Stomach smooth muscle (tissue), 2 donors: ENCODE measurements around the gene FBXW5.

Source experiments
- H3K27ac ChIP-seq: one replicate; pipeline ENCODE4 v1.7.0; 2013; ENCODE audit warnings: mild to moderate bottlenecking, low read length, inconsistent platforms
- H3K27me3 ChIP-seq, 2 donors: one replicate each; pipeline ENCODE4 v1.7.0; 2013; ENCODE audit warnings: low read length in 2 of 2; ENCODE audit not compliant: insufficient read depth in 2 of 2, control insufficient read depth in 1 of 2
- H3K36me3 ChIP-seq, 2 donors: one replicate each; pipeline ENCODE4 v1.7.0; 2013; ENCODE audit warnings: low read length in 2 of 2; ENCODE audit not compliant: control insufficient read depth in 2 of 2, insufficient read depth in 2 of 2
- H3K4me1 ChIP-seq: one replicate; pipeline ENCODE4 v1.7.0; 2013; ENCODE audit warnings: low read length; ENCODE audit not compliant: control insufficient read depth, insufficient read depth
- H3K4me3 ChIP-seq, 2 donors: one replicate each; pipeline ENCODE4 v1.7.0; 2013; ENCODE audit warnings: low read length in 2 of 2
- H3K9ac ChIP-seq, 2 donors: one replicate each; pipeline ENCODE4 v1.7.0; 2013; ENCODE audit warnings: low read length in 2 of 2, mild to moderate bottlenecking in 1 of 2
- H3K9me3 ChIP-seq, 2 donors: one replicate each; pipeline ENCODE4 v1.7.0; 2013; ENCODE audit warnings: low read length in 2 of 2; ENCODE audit not compliant: control insufficient read depth in 2 of 2
- donor health status: healthy.
- donor health status: Pancreatic carcinoma.

FBXW5 gene

GRCh38 chr9:136939431-136939995, 5.0 kb downstream of the FBXW5 start:
- Histone ChIP-seq H3K27me3 (no peaks in the 10 kb centered on the region), H3K9me3 (no peaks in the 10 kb centered on the region), H3K4me3 (no peak overlapping the region), H3K36me3 (peaks cover 28 to 35% of the 10 kb centered on the region in 2 donors), H3K27ac (no peak overlapping the region), H3K9ac (no peak overlapping the region), H3K4me1 (peaks cover 14% of the 10 kb centered on the region)

GRCh38 chr9:136937186-136938001, 7.1 kb downstream of the FBXW5 start:
- H3K4me1 ChIP-seq: no peaks in the 10 kb centered on the region
- no peaks in the 10 kb centered on the region for H3K9me3 ChIP-seq
- no peaks in the 10 kb centered on the region for H3K27me3 ChIP-seq
- H3K9ac ChIP-seq: no peak overlapping the region
- H3K27ac ChIP-seq: no peak overlapping the region
- no peak overlapping the region for H3K4me3 ChIP-seq
- H3K36me3 ChIP-seq: peaks cover 22 to 33% of the 10 kb centered on the region in 2 donors

- Histone ChIP-seq H3K36me3 (peaks cover 19 to 26% of the 10 kb centered on the region in 2 donors), H3K27me3 (no peaks in the 10 kb centered on the region), H3K27ac (no peak overlapping the region)
Observed at GRCh38 chr9:136936645-136937170, 7.8 kb downstream of the FBXW5 start.

GRCh38 chr9:136935651-136936050, 8.9 kb downstream of the FBXW5 start:
- peaks cover 12 to 16% of the 10 kb centered on the region in 2 donors for H3K36me3 ChIP-seq
- H3K27ac ChIP-seq: no peak overlapping the region
- no peaks in the 10 kb centered on the region for H3K27me3 ChIP-seq
- H3K9me3 ChIP-seq: no peaks in the 10 kb centered on the region
- H3K4me1 ChIP-seq: no peaks in the 10 kb centered on the region
- H3K9ac ChIP-seq: no peak overlapping the region
- no peak overlapping the region for H3K4me3 ChIP-seq

More at GRCh38 chr9:136936645-136937170, 7.8 kb downstream of the FBXW5 start:
- Histone ChIP-seq H3K4me1 (no peaks in the 10 kb centered on the region), H3K9ac (no peak overlapping the region), H3K4me3 (no peak overlapping the region), H3K9me3 (no peaks in the 10 kb centered on the region)

- H3K27ac ChIP-seq: no peak overlapping the region
- H3K36me3 ChIP-seq: peaks cover 4% of the 10 kb centered on the region in 2 donors
- no peak overlapping the region for H3K4me3 ChIP-seq
- no peaks in the 10 kb centered on the region for H3K4me1 ChIP-seq
- no peak overlapping the region for H3K9ac ChIP-seq
- H3K27me3 ChIP-seq: no peaks in the 10 kb centered on the region
- no peaks in the 10 kb centered on the region for H3K9me3 ChIP-seq
Observed at GRCh38 chr9:136934277-136934676, 10.3 kb downstream of the FBXW5 start.

DNA sequence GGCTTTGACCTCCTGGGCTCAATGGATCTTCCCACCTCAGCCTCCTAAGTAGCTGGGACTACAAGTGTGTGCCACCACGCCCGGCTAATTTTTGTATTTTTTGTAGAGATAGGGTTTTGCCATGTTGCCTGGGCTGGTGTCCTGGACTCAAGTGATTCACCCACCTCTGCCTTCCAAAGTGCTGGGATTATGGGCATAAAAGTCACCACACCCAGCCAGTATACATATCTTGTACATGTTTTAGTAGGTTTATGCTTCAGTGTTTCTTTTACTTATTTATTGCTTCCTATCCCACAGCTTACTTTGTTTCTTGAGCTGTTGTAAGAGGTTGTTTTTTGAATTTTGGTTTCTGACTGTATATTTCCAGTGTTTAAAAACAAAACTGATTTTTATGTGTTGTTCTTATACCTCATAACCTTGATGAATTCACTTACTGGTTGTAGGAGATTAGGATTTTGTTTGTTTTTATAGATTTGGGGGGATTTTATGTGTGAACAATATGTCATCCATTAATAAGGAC, 12.9 kb downstream of the FBXW5 start:
- H3K27ac ChIP-seq: no peak overlapping the region
- no peaks in the 10 kb centered on the region for H3K27me3 ChIP-seq
- no peaks in the 10 kb centered on the region for H3K9me3 ChIP-seq
- peaks cover 3% of the 10 kb centered on the region for H3K4me1 ChIP-seq
- no peak overlapping the region for H3K4me3 ChIP-seq
- peaks cover 0 to 5% of the 10 kb centered on the region in 2 donors for H3K36me3 ChIP-seq
- no peak overlapping the region for H3K9ac ChIP-seq

GRCh38 chr9:136930014-136930413, 14.5 kb downstream of the FBXW5 start:
- peaks cover 0 to 12% of the 10 kb centered on the region in 2 donors for H3K36me3 ChIP-seq

GRCh38 chr9:136928591-136928990, 15.9 kb downstream of the FBXW5 start:
- H3K4me3 ChIP-seq: no peak overlapping the region
- peaks cover 3% of the 10 kb centered on the region for H3K4me1 ChIP-seq
- H3K36me3 ChIP-seq: peaks cover 0 to 12% of the 10 kb centered on the region in 2 donors
- H3K9ac ChIP-seq: no peak overlapping the region
- no peaks in the 10 kb centered on the region for H3K27me3 ChIP-seq
- H3K9me3 ChIP-seq: no peaks in the 10 kb centered on the region
- H3K27ac ChIP-seq: no peak overlapping the region

More at GRCh38 chr9:136930014-136930413, 14.5 kb downstream of the FBXW5 start:
- Histone ChIP-seq H3K9me3 (no peaks in the 10 kb centered on the region), H3K4me1 (peaks cover 3% of the 10 kb centered on the region), H3K27ac (no peak overlapping the region), H3K4me3 (no peak overlapping the region), H3K27me3 (no peaks in the 10 kb centered on the region), H3K9ac (no peak overlapping the region)

DNA sequence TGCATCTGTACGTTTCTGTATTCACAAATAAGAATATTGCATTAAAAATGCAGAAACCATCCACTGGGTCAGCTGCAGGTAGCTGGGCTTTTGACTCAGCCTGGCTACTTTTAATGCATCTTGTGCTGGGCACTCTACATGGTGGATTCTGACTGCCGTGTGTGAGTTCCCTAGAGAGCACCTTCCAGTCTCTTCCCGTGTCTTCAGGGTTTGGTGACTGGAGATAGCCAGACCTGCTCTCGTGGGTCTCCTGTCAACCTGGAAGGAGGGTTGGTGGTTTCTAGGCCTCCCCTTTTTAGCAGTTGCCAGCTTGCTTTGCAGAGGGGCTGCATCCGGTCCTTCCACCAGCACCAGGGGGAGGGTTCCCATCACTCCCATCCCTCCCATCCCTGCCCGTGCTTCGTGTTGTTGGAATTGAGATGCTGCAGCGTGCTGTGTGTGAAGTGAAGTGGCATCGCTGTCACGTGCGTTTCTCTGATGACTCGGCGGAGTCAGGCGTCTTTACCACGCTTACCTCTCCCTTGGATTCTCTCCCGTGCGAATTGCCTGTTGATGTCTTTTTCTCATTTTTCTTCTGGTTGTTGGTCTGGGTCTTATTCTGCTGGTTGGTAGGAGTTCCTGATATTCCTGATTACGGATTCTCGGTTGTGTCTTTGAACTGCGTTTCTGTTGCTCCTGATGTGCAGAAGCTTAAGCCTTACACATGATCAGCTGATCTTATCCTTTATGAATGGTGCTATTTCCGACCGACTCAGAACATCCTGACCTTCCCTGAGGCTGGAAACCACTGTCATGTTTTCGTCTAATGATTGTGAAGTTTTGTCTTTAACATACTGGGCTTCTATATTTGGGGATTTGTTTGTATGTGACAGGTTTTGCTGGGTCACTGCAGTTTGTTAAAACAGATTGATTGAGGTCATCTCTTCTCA, 16.9 kb downstream of the FBXW5 start:
- H3K4me1 ChIP-seq: peaks cover 3% of the 10 kb centered on the region
- H3K4me3 ChIP-seq: no peak overlapping the region
- H3K36me3 ChIP-seq: peaks cover 0 to 12% of the 10 kb centered on the region in 2 donors
- H3K9me3 ChIP-seq: no peaks in the 10 kb centered on the region
- no peak overlapping the region for H3K9ac ChIP-seq
- H3K27me3 ChIP-seq: no peaks in the 10 kb centered on the region
- H3K27ac ChIP-seq: no peak overlapping the region

DNA sequence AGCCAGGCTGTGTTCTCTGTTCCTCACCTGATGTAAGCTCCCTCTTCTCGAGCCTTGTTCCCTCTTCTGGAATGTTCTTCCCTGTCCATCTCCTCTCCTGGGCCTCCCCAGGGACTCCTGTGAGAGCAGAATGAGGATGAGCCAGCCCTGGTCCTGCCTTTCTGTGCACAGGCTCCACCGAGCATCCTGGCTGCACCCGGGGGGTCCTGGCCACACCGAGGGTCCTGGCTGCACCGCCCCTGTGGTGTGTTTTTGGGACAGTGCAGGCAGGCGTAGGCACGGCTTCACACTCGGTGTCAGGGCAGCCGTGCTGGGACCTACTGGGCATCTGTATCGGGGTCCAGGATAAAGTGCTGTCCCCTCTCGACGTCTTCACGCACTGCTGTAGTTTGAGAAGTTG, 17.8 kb downstream of the FBXW5 start:
- Histone ChIP-seq H3K9me3 (no peaks in the 10 kb centered on the region), H3K36me3 (peaks cover 0 to 12% of the 10 kb centered on the region in 2 donors), H3K4me1 (peaks cover 3% of the 10 kb centered on the region), H3K9ac (no peak overlapping the region), H3K4me3 (no peak overlapping the region), H3K27ac (no peak overlapping the region), H3K27me3 (no peaks in the 10 kb centered on the region)
